GM12874 (cell line): Measurements from ENCODE around the gene LHFPL5.

Source experiments
- CTCF ChIP-seq: IDR thresholded peaks from 2 replicates; pipeline ENCODE4 v1.5.1; 2011; ENCODE audit warnings: low read depth, mild to moderate bottlenecking, control low read depth, low read length, moderate library complexity; ENCODE audit not compliant: insufficient read depth

Gene LHFPL5

GRCh38 chr6:35810971-35811698 is 6.0 kb downstream of the LHFPL5 start:
- no peak for TF ChIP-seq CTCF

- no peak for TF ChIP-seq CTCF
These were observed 6.5 kb downstream of the LHFPL5 start for GRCh38 chr6:35811699-35811995.

GRCh38 chr6:35817515-35817914 is 12.4 kb downstream of the LHFPL5 start:
- TF ChIP-seq CTCF, result no peak

GRCh38 chr6:35823601-35824000 is 18.4 kb downstream of the LHFPL5 start:
- no peak for TF ChIP-seq CTCF

GRCh38 chr6:35824552-35825192 is 19.5 kb downstream of the LHFPL5 start:
- no peak for TF ChIP-seq CTCF

- TF ChIP-seq CTCF, result no peak
These were observed 24.2 kb downstream of the LHFPL5 start for GRCh38 chr6:35829306-35829705.

GRCh38 chr6:35831257-35832007 is 26.3 kb downstream of the LHFPL5 start:
- no peak for TF ChIP-seq CTCF
